Nephron (organoid): Measurements from ENCODE around the gene KIAA0586.

Source experiments
- H3K27ac Mint-ChIP-seq, 3 experiments: 2 replicates each; pipeline ENCODE4 v1.8.0; 2020; ENCODE audit warnings: mixed read lengths in 3 of 3, mild to moderate bottlenecking in 2 of 3, moderate library complexity in 1 of 3
- H3K27me3 Mint-ChIP-seq: 2 replicates; pipeline ENCODE4 v1.8.0; 2021; ENCODE audit warnings: low read depth, mild to moderate bottlenecking, moderate library complexity, mixed read lengths
- H3K36me3 Mint-ChIP-seq: 2 replicates; pipeline ENCODE4 v1.8.0; 2020; ENCODE audit warnings: low read depth, mixed read lengths
- H3K4me1 Mint-ChIP-seq: 2 replicates; pipeline ENCODE4 v1.8.0; 2020; ENCODE audit warnings: mixed read lengths
- H3K4me3 Mint-ChIP-seq, 3 experiments: 2 replicates each; pipeline ENCODE4 v1.8.0; 2020; ENCODE audit warnings: mild to moderate bottlenecking in 3 of 3, mixed read lengths in 3 of 3, moderate library complexity in 2 of 3
- H3K9me3 Mint-ChIP-seq: 2 replicates; pipeline ENCODE4 v1.8.0; 2020; ENCODE audit warnings: mixed read lengths
- TF ChIP-seq, protein P1 (sequence below), 3 experiments: fragments of 200-600 bp; sonication (generic); IDR thresholded peaks; one replicate each; pipeline ENCODE4 v1.5.0; 2021; ENCODE audit warnings: antibody characterized with exemption in 3 of 3; ENCODE audit not compliant: unreplicated experiment in 3 of 3

Gene KIAA0586

DNA sequence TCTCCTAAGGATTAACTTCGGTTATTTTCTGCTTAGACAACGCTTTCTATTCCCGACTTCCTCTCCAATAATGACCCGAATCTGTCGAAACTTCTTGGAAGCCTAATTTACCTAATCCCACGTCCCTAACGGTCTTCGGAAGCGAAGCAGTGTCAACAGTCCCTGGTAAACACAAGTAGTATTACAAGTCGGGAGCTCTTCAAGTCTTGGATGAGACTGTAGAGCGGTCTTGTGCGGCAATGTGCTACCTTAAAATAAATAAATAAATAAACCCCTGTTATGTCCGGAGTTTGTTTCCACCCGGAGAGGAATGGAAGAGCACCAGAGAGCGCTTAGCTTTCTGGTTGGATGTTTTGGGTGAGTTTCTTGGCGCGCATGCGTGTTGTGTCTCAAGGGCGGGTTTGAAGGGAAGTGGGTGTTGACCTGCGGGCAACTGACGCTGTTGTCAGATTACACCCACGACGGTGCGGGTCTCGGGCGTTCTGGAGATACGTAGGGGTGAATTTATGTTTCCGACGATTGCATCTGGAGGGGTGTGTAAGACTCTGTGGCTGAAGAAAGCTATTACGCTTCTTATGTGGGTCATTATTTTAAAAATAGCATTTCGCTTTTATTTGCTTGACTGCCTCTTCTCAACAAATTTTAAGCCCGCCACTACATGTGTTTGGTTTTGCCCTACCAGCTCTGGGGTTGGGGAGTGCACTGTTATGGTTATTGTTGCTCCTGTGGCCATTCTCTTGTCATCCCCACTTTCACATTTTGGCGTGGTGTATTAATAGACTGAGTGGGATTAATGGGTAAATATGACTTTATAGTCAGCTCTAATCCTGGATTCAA is at the start of gene KIAA0586, which contains the start of gene TIMM9:
Gene KIAA0586 (plus strand): TSS at position 439 of the 837 bp plus-strand sequence. CDS start 546 bp downstream, outside the sequence.
Gene TIMM9 (minus strand): TSS at position 251 of the 837 bp plus-strand sequence. CDS start 15,586 bp downstream, outside the sequence.
- no peaks in the 10 kb centered on the region for H3K27me3 Mint-ChIP-seq
- H3K36me3 Mint-ChIP-seq: peaks cover 16% of the 10 kb centered on the region
- H3K4me3 Mint-ChIP-seq: peak within 1 kb of the TSS; percentile 89 to 94 (median 93)
- H3K4me1 Mint-ChIP-seq: peaks cover 27% of the 10 kb centered on the region
- H3K27ac Mint-ChIP-seq: peak within 1 kb of the TSS; percentile 91 to 97 (median 95)
- TF ChIP-seq, protein P1, sequence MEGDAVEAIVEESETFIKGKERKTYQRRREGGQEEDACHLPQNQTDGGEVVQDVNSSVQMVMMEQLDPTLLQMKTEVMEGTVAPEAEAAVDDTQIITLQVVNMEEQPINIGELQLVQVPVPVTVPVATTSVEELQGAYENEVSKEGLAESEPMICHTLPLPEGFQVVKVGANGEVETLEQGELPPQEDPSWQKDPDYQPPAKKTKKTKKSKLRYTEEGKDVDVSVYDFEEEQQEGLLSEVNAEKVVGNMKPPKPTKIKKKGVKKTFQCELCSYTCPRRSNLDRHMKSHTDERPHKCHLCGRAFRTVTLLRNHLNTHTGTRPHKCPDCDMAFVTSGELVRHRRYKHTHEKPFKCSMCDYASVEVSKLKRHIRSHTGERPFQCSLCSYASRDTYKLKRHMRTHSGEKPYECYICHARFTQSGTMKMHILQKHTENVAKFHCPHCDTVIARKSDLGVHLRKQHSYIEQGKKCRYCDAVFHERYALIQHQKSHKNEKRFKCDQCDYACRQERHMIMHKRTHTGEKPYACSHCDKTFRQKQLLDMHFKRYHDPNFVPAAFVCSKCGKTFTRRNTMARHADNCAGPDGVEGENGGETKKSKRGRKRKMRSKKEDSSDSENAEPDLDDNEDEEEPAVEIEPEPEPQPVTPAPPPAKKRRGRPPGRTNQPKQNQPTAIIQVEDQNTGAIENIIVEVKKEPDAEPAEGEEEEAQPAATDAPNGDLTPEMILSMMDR (IDR thresholded peaks at IDR 0.05; ENCODE audit: unreplicated experiment in 3 of 3): no peak
- H3K9me3 Mint-ChIP-seq: no peaks in the 10 kb centered on the region

DNA sequence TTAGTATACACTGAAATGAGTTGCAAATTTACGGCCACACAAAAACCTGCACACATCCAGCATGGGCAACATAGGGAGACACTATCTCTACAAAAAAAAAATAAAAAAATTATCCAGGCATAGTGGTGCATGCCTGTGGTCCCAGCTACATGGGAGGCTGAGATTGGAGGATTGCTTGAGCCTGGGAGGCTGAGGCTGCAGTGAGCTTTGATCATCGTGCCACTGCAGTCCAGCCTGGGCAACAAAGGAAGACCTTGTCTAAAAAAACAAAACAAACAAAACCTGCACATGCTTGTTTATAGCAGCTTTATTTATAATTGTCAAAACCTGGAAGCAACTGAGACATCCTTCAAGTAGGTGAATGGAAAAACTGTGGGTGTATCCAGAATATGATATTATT is 36.7 kb upstream of the KIAA0586 start:
- H3K27me3 Mint-ChIP-seq: no peaks in the 10 kb centered on the region
- no peaks in the 10 kb centered on the region for H3K4me1 Mint-ChIP-seq
- peaks cover 4% of the 10 kb centered on the region for H3K9me3 Mint-ChIP-seq
- H3K36me3 Mint-ChIP-seq: peaks cover 11% of the 10 kb centered on the region
- H3K4me3 Mint-ChIP-seq: no peak overlapping the region
- H3K27ac Mint-ChIP-seq: no peak overlapping the region
- TF ChIP-seq, protein P1 (IDR thresholded peaks at IDR 0.05; ENCODE audit: unreplicated experiment in 3 of 3): no peak

DNA sequence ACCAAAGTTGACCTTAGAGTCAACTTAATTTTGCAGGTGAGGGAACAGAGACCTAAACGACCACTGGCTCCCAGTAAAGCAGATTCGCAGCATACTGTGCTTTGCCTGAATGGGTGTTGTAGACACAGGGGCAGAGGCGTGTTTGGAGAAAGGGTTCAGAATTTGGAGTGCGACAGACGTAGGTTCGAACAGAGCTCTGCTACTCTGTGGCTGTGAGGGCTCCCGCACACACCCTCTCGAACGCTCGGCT is 32.0 kb upstream of the KIAA0586 start:
- H3K4me3 Mint-ChIP-seq: peak overlapping the region; percentile 76 to 88 (median 84)

DNA sequence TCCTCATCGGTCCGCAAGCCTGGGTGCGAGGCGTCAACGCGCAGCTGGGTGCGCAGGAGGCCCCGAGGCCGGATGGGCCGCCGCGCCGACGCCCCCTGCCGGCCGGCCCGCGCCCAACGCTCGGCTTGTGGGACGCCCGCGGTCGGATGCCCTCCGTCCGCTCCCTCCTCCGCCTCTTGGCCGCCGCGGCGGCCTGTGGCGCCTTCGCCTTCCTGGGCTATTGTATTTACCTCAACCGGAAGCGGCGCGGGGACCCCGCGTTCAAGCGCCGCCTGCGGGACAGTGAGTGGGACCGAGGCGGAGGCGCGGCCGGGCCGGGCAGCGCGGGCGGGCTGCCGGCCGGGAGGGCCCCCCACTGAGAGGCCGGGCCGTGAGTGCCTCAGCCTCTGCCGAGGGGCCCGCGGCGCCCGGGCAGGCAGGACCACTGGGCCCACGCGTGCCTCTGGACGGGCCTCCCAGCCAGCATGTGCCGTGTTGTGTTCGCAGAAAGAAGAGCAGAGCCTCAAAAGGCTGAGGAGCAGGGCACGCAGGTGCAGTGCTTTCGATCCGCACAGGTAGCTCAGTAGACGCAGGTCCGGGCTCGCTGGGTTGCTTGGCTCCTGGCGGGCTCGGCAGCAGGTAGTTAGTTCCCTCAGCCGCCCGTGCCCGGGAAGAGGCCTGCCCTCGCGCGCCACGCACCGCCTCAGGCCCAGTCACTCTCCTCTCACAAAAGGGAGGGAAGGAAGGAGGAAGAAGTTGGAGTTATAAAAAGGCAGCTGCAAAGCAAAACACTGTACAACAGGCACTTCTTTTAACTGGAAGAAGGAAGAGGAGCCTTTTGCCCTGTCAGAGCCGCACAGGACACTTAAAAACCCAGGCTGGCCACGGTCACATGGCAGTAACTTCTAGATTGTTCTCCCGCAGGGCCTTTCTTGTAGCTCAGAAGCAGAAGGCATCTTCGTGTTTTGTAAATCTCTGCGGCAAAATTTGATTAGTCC is 31.4 kb upstream of the KIAA0586 start, which contains the start of gene TOMM20L:
Gene TOMM20L (plus strand): TSS at position 119 of the 977 bp plus-strand sequence. CDS start 28 bp downstream, at position 147.
- H3K4me3 Mint-ChIP-seq: peak within 1 kb of the TSS; percentile 76 to 88 (median 84)
- TF ChIP-seq, protein P1 (IDR thresholded peaks at IDR 0.05; ENCODE audit: unreplicated experiment in 3 of 3): peak; percentile 91 to 97 (median 92)
- H3K36me3 Mint-ChIP-seq: no peaks in the 10 kb centered on the region
- H3K4me1 Mint-ChIP-seq: peaks cover 4% of the 10 kb centered on the region
- no peaks in the 10 kb centered on the region for H3K27me3 Mint-ChIP-seq
- no peaks in the 10 kb centered on the region for H3K9me3 Mint-ChIP-seq
- peak within 1 kb of the TSS; percentile 57 to 97 (median 85) for H3K27ac Mint-ChIP-seq

More for the DNA sequence above, 32.0 kb upstream of the KIAA0586 start:
- Mint-ChIP-seq H3K27me3 (no peaks in the 10 kb centered on the region), H3K9me3 (no peaks in the 10 kb centered on the region), H3K36me3 (no peaks in the 10 kb centered on the region), H3K27ac (peak overlapping the region; percentile 57 to 97 (median 82)), H3K4me1 (peaks cover 4% of the 10 kb centered on the region)
- TF ChIP-seq, protein P1 (IDR thresholded peaks at IDR 0.05; ENCODE audit: unreplicated experiment in 3 of 3): no peak

DNA sequence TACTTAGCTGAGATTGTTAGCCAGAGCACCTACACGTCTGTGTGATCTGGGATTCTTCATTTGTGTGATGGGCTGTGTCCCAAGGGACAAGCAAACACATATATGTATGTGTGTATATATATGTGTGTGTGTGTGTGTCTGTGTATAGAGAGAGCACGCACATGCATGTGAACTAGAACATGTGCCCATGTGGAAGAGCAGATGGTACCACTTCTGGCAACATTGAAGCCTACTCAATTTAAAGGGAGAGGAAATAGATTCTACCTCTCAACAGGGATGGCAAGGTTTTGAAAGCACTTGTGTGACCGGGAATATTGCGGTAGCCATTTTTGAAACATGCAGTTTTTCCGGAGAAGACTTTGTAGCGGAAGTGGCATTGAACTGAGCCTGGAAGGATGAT is 30.4 kb upstream of the KIAA0586 start:
- TF ChIP-seq, protein P1 (IDR thresholded peaks at IDR 0.05; ENCODE audit: unreplicated experiment in 3 of 3): no peak

More for the DNA sequence above, 30.4 kb upstream of the KIAA0586 start:
- Mint-ChIP-seq H3K27ac (no peak overlapping the region), H3K36me3 (peaks cover 3% of the 10 kb centered on the region), H3K4me1 (peaks cover 4% of the 10 kb centered on the region), H3K27me3 (no peaks in the 10 kb centered on the region), H3K9me3 (no peaks in the 10 kb centered on the region), H3K4me3 (peak overlapping the region in 2 of 3 experiments; percentile 55 to 63)
